ENCODE data around the gene ANKRD66.

ANKRD66 gene

DNA sequence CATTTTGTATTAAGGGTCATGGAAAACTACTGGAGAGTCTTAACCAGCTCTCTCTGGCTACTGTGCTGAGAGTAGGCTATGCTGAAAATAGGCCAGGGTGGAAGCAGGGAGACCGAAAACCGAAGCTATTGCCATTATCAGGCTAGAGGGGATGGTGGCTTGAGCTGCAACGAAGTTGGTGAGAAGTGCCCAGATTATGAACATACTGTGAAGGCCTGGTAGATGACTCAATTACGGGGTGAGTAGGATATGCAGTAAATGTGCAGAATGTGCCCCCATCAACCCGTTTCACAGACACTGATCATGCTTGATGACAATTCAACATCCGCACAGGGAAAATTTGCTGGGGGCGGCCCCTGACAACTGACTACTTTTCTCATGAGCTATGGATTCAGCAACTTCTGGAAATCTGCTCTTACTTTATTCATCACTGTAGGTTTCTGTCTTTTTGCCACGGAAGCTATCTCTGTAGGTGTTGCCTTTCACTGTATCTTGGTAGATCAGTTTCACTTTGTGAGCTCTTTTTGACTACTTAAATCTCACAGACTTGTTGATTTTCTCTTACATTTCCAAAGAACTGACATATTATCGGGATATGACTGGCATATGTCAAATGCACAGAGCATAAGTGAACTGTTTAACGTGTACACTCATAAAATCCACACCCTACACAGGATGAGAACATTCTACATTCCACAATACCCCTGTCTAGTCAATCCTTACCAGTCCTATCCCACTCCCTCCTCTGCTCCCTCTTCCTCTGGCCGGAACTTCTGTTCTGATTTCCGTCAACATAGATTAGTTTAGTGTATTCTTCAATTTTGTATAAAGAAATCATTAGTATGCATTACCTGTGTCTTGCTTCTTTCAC lies 31.0 kb downstream of the ANKRD66 start:
- no peak for TF ChIP-seq POLR2AphosphoS5 (IDR thresholded peaks at IDR 0.05; ENCODE audit: low read depth, low read length)
- TF ChIP-seq FOXP2 (optimal IDR thresholded peaks at IDR 0.05; ENCODE audit: borderline replicate concordance, extremely low read depth, extremely low read length, insufficient read depth), result no peak
- TF ChIP-seq SIN3A (IDR thresholded peaks at IDR 0.05; ENCODE audit: borderline replicate concordance, insufficient read depth, low read length), result no peak
- no peak for TF ChIP-seq TAF1 (IDR thresholded peaks at IDR 0.05; ENCODE audit: borderline replicate concordance, insufficient read depth, low read length)
- TF ChIP-seq, protein P1, sequence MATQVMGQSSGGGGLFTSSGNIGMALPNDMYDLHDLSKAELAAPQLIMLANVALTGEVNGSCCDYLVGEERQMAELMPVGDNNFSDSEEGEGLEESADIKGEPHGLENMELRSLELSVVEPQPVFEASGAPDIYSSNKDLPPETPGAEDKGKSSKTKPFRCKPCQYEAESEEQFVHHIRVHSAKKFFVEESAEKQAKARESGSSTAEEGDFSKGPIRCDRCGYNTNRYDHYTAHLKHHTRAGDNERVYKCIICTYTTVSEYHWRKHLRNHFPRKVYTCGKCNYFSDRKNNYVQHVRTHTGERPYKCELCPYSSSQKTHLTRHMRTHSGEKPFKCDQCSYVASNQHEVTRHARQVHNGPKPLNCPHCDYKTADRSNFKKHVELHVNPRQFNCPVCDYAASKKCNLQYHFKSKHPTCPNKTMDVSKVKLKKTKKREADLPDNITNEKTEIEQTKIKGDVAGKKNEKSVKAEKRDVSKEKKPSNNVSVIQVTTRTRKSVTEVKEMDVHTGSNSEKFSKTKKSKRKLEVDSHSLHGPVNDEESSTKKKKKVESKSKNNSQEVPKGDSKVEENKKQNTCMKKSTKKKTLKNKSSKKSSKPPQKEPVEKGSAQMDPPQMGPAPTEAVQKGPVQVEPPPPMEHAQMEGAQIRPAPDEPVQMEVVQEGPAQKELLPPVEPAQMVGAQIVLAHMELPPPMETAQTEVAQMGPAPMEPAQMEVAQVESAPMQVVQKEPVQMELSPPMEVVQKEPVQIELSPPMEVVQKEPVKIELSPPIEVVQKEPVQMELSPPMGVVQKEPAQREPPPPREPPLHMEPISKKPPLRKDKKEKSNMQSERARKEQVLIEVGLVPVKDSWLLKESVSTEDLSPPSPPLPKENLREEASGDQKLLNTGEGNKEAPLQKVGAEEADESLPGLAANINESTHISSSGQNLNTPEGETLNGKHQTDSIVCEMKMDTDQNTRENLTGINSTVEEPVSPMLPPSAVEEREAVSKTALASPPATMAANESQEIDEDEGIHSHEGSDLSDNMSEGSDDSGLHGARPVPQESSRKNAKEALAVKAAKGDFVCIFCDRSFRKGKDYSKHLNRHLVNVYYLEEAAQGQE (IDR thresholded peaks at IDR 0.05; ENCODE audit: insufficient read depth in 1 of 2, low read depth in 2 of 2, low read length in 2 of 2), result no peak

DNA sequence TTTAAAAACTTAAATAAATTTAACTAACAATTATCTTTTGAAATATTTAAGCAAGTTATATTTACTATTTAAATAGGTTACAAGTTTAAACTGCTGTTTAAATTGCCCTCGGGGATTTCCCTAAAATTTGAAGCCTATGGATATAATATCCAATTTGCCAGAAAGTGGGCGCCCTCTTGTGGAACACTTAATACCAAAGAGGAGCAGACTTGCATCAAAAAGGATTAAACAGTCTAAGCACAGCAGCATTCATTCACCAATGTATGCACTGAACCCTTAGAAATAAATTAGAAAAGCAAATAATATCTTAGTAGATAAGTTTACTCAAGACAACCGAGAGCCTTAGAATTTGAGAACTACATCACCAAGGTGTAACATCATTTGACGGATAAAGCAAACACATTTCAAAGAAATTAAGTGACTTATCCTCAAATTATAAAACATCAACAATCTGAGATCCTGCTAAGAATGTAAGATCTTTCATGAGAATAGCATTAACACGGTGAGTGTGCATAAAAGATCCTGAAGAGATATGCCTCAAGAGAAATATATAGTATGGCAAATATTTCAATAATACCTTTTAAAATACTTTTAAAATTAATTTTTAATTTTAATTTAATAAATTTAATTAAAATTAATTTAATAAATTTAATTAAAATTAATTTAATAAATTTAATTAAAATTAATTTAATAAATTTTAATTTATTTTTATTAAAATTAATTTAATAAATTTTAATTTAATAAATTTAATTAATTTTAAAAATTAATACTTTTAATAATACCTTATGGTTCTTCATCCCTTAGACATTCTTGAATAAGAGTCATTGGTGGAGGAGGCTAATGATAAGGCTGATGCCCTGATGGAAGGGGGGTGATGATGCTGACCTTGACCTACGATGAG lies 35.0 kb downstream of the ANKRD66 start:
- TF ChIP-seq FOXP2 (optimal IDR thresholded peaks at IDR 0.05; ENCODE audit: borderline replicate concordance, extremely low read depth, extremely low read length, insufficient read depth) (no peak), SIN3A (IDR thresholded peaks at IDR 0.05; ENCODE audit: borderline replicate concordance, insufficient read depth, low read length) (no peak), POLR2AphosphoS5 (IDR thresholded peaks at IDR 0.05; ENCODE audit: low read depth, low read length) (no peak), TAF1 (IDR thresholded peaks at IDR 0.05; ENCODE audit: borderline replicate concordance, insufficient read depth, low read length) (no peak)
- TF ChIP-seq, protein P1 (IDR thresholded peaks at IDR 0.05; ENCODE audit: insufficient read depth in 1 of 2, low read depth in 2 of 2, low read length in 2 of 2), result no peak

DNA sequence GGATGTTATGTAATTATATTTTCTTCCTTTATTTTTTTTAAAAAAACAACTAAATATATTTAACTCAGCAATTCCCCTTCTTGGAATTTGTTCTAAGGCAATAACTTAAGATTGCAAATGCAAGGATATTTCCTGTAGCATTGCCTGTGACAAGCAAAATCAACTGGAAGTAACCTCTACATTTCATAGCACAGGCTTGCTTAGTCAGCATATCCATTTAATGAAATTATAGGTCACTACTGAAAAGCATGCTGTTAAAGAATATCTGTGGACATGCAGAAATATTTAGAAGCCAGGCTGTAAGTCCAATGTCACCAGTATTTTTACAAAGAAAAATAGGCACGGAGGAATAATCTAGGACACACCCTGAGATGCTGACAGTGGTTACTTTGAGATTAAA lies 37.8 kb downstream of the ANKRD66 start:
- TF ChIP-seq POLR2AphosphoS5 (IDR thresholded peaks at IDR 0.05; ENCODE audit: low read depth, low read length), result no peak

DNA sequence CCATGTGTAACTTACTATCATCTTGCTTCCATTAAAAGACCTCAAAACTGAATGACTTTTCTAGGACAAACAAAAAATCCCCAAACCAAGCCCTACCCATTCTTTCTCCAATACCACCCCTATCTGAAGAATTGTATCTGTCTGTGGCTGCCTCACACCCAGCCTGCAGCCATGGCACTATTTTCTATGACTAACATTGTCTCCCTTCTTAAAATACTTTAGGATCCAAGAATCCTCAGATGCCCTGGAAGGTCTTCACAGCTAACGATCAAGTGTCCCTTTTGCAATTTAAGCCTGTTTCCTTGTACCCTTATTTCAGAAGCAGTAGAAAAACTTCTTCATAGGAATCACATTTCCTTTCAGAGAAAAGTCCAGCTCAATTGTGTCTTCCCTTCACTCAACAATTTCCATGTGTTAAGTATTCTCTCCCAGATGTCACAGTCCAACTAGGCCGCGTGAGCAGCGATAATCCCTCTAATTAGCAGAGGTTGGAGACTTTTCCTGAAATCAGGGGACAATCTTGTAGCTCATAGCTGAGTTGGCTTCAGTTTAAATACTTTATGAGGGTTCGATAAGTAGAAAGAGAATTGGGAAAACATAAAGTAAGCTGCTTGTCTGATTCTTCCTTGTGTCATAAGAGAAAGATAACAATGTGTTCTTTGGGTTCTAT lies 41.3 kb downstream of the ANKRD66 start:
- no peak for TF ChIP-seq SIN3A (IDR thresholded peaks at IDR 0.05; ENCODE audit: borderline replicate concordance, insufficient read depth, low read length)
- TF ChIP-seq TAF1 (IDR thresholded peaks at IDR 0.05; ENCODE audit: borderline replicate concordance, insufficient read depth, low read length), result no peak
- no peak for TF ChIP-seq FOXP2 (optimal IDR thresholded peaks at IDR 0.05; ENCODE audit: borderline replicate concordance, extremely low read depth, extremely low read length, insufficient read depth)
- TF ChIP-seq, protein P1 (IDR thresholded peaks at IDR 0.05; ENCODE audit: insufficient read depth in 1 of 2, low read depth in 2 of 2, low read length in 2 of 2), result no peak

DNA sequence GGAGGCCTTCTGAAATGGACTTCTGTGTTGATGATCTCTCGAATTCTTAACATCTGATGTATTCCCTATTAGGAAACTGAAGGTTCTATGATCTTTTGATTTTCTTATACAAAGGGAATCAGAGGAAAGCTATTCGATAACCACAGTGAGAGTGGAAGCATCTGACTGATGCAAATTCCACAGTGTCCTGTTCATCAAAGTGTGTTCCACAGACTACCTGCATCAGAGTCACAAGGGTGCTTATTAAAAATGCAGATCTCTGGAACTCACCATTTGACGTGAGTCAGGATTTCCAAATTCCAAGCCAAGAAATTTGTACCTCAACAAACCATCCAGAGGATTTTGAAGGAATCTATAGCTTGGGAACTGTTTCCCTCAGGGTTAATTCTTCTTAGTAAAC lies 42.1 kb downstream of the ANKRD66 start:
- no peak for TF ChIP-seq SIN3A (IDR thresholded peaks at IDR 0.05; ENCODE audit: borderline replicate concordance, insufficient read depth, low read length)
- TF ChIP-seq POLR2AphosphoS5 (IDR thresholded peaks at IDR 0.05; ENCODE audit: low read depth, low read length), result no peak
- TF ChIP-seq, protein P1 (IDR thresholded peaks at IDR 0.05; ENCODE audit: insufficient read depth in 1 of 2, low read depth in 2 of 2, low read length in 2 of 2), result no peak
- no peak for TF ChIP-seq FOXP2 (optimal IDR thresholded peaks at IDR 0.05; ENCODE audit: borderline replicate concordance, extremely low read depth, extremely low read length, insufficient read depth)
- TF ChIP-seq TAF1 (IDR thresholded peaks at IDR 0.05; ENCODE audit: borderline replicate concordance, insufficient read depth, low read length), result no peak
